Fibroblast of lung (primary cell): ENCODE results near the gene AP1S3. TPM values are rescaled to one million over a fixed set of nuclear protein-coding genes. Genes with fewer than 3 reads are reported as not detected.

Experiments used
- DNase-seq, 2 donors: peaks; one replicate each; pipeline versions ENCODE4 v3.0.0 to v3.0.0-alpha.2; 2010; ENCODE audit warnings: low read depth in 2 of 2
- H2AFZ ChIP-seq: 2 replicates; pipeline ENCODE4 v1.5.1; 2012; ENCODE audit warnings: low read length, control low read depth, inconsistent platforms
- H3K27ac ChIP-seq: 2 replicates; pipeline ENCODE4 v1.5.1; 2011; ENCODE audit warnings: low read length, control low read depth; ENCODE audit not compliant: insufficient read depth
- H3K27me3 ChIP-seq: 2 replicates; pipeline ENCODE4 v1.5.1; 2011; ENCODE audit warnings: mild to moderate bottlenecking, low read length; ENCODE audit not compliant: control insufficient read depth, insufficient read depth
- H3K36me3 ChIP-seq: 2 replicates; pipeline ENCODE4 v1.5.1; 2011; ENCODE audit warnings: low read length; ENCODE audit not compliant: control insufficient read depth, insufficient read depth
- H3K4me1 ChIP-seq: 2 replicates; pipeline ENCODE4 v1.5.1; 2011; ENCODE audit warnings: low read length; ENCODE audit not compliant: control insufficient read depth, insufficient read depth; ENCODE audit errors: extremely low read depth
- H3K4me2 ChIP-seq: 2 replicates; pipeline ENCODE4 v1.5.1; 2011; ENCODE audit warnings: low read length, control low read depth; ENCODE audit not compliant: insufficient read depth; ENCODE audit errors: extremely low read depth
- H3K4me3 ChIP-seq, 4 experiments: fragments of 200-600 bp in 1 of 4; sonication (generic) in 1 of 4; replicated peaks in 1 of 4; 2 replicates each; pipeline ENCODE4 v1.5.1; 2011 to 2016; ENCODE audit warnings: low read length in 4 of 4, low read depth in 3 of 4, mild to moderate bottlenecking in 3 of 4, control low read depth in 2 of 4, inconsistent platforms in 1 of 4, mixed read lengths in 1 of 4; ENCODE audit not compliant: insufficient read depth in 1 of 4; ENCODE audit errors: control extremely low read depth in 1 of 4
- H3K79me2 ChIP-seq: 2 replicates; pipeline ENCODE4 v1.5.1; 2012; ENCODE audit warnings: mild to moderate bottlenecking, low read length, inconsistent platforms; ENCODE audit not compliant: control insufficient read depth, insufficient read depth
- H3K9ac ChIP-seq: 2 replicates; pipeline ENCODE4 v1.5.1; 2011; ENCODE audit warnings: mild to moderate bottlenecking, low read length, control low read depth; ENCODE audit not compliant: insufficient read depth
- H3K9me3 ChIP-seq: 2 replicates; pipeline ENCODE4 v1.5.1; 2012; ENCODE audit warnings: low read depth, low read length; ENCODE audit not compliant: control insufficient read depth, insufficient read depth
- H4K20me1 ChIP-seq: 2 replicates; pipeline ENCODE4 v1.5.1; 2011; ENCODE audit warnings: low read length; ENCODE audit not compliant: control insufficient read depth, insufficient read depth; ENCODE audit errors: extremely low read depth
- CTCF ChIP-seq, 2 donors: IDR thresholded peaks in 1 of 2; conservative IDR thresholded peaks in 1 of 2; 1 replicate in 1 of 2; 2 replicates in 1 of 2; pipeline ENCODE4 v1.5.1; 2011 to 2012; ENCODE audit warnings: low read length in 2 of 2, control low read depth in 1 of 2, inconsistent platforms in 1 of 2, low read depth in 1 of 2, mild to moderate bottlenecking in 1 of 2
- EZH2 ChIP-seq: IDR thresholded peaks from 2 replicates; pipeline ENCODE4 v1.5.1; 2012; ENCODE audit warnings: low read length, control low read depth, mild to moderate bottlenecking; ENCODE audit errors: missing control alignments
- polyA plus RNA-seq, 2 donors: library from polyadenylated mRNA; depleted of rRNA in 1 of 2; stranded (reverse) in 1 of 2; unstranded in 1 of 2; fragments of >200 nt; gene quantifications; 2 replicates each; pipeline ENCODE4 v1.2.1, GENCODE V29; 2011 to 2012; ENCODE audit warnings: missing spikeins in 1 of 2
- total RNA-seq: library from RNA; depleted of rRNA; stranded (reverse); fragments of >200 nt; gene quantifications from 2 replicates; pipeline ENCODE4 v1.2.1, GENCODE V29; 2014

The AP1S3 gene
- total and polyA plus RNA-seq, 2 donors (not counting 1 experiment from before 2014, with no cell fraction given) = 2.9 to 3.3 TPM

GRCh38 chr2:223784221-223784772 is 53.1 kb downstream of the AP1S3 start:
- no peaks in the 10 kb centered on the region for H4K20me1 ChIP-seq

GRCh38 chr2:223782629-223783028 is 54.8 kb downstream of the AP1S3 start:
- Histone ChIP-seq H3K4me3 (no peak overlapping the region), H3K36me3 (no peaks in the 10 kb centered on the region), H3K27ac (no peak overlapping the region), H3K4me2 (no peak overlapping the region), H3K27me3 (no peaks in the 10 kb centered on the region), H3K79me2 (no peaks in the 10 kb centered on the region), H3K9ac (no peak overlapping the region), H3K4me1 (no peaks in the 10 kb centered on the region), H3K9me3 (no peaks in the 10 kb centered on the region), H2AFZ (no peak overlapping the region), H4K20me1 (no peaks in the 10 kb centered on the region)
- DNase-seq = no peak
- TF ChIP-seq EZH2 (no peak), CTCF (conservative IDR thresholded peaks at IDR 0.05 in 1 of 2, IDR thresholded peaks at IDR 0.05 in 1 of 2; ENCODE audit: low read depth in 1 of 2, low read length in 2 of 2) (no peak)

More at GRCh38 chr2:223784221-223784772, 53.1 kb downstream of the AP1S3 start:
- Histone ChIP-seq H2AFZ (no peak overlapping the region), H3K4me2 (no peak overlapping the region), H3K9ac (no peak overlapping the region), H3K27me3 (no peaks in the 10 kb centered on the region), H3K4me1 (no peaks in the 10 kb centered on the region), H3K79me2 (no peaks in the 10 kb centered on the region), H3K9me3 (no peaks in the 10 kb centered on the region), H3K4me3 (no peak overlapping the region), H3K27ac (no peak overlapping the region), H3K36me3 (no peaks in the 10 kb centered on the region)
- TF ChIP-seq EZH2 = no peak
- TF ChIP-seq CTCF (conservative IDR thresholded peaks at IDR 0.05 in 1 of 2, IDR thresholded peaks at IDR 0.05 in 1 of 2; ENCODE audit: low read depth in 1 of 2, low read length in 2 of 2) = no peak
- no peak for DNase-seq

- H3K9ac ChIP-seq = no peak overlapping the region
- H2AFZ ChIP-seq = no peak overlapping the region
- H3K79me2 ChIP-seq = no peaks in the 10 kb centered on the region
- DNase-seq = no peak
- H3K4me3 ChIP-seq = no peak overlapping the region
- TF ChIP-seq EZH2 = no peak
- TF ChIP-seq CTCF (conservative IDR thresholded peaks at IDR 0.05 in 1 of 2, IDR thresholded peaks at IDR 0.05 in 1 of 2; ENCODE audit: low read depth in 1 of 2, low read length in 2 of 2) = no peak
- no peaks in the 10 kb centered on the region for H3K36me3 ChIP-seq
- no peaks in the 10 kb centered on the region for H3K9me3 ChIP-seq
- no peaks in the 10 kb centered on the region for H4K20me1 ChIP-seq
- H3K27me3 ChIP-seq = no peaks in the 10 kb centered on the region
- H3K27ac ChIP-seq = no peak overlapping the region
- no peaks in the 10 kb centered on the region for H3K4me1 ChIP-seq
- no peak overlapping the region for H3K4me2 ChIP-seq
Observed at GRCh38 chr2:223781560-223781959, 55.8 kb downstream of the AP1S3 start.
